Measurements from ENCODE around the gene SYT14.

DNA sequence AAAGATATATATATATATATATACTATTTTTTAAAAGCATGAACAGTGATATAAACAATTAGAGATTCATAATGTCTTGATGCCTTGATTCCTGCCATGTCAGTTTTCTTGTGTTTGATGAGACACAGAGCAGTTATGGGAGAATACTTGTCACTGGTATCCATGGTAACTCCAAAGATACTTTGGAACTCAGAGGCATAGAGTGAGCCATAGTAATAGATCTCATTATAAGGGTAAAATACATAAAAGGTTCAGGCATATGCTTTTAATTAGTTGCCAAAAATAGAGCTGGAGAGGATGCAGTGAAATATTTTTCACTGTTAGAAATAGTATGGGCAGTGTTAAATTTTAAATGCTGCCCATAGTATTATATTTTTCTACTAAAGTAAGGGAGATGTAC is 134.1 kb downstream of the SYT14 start:
- TF ChIP-seq, protein P1, sequence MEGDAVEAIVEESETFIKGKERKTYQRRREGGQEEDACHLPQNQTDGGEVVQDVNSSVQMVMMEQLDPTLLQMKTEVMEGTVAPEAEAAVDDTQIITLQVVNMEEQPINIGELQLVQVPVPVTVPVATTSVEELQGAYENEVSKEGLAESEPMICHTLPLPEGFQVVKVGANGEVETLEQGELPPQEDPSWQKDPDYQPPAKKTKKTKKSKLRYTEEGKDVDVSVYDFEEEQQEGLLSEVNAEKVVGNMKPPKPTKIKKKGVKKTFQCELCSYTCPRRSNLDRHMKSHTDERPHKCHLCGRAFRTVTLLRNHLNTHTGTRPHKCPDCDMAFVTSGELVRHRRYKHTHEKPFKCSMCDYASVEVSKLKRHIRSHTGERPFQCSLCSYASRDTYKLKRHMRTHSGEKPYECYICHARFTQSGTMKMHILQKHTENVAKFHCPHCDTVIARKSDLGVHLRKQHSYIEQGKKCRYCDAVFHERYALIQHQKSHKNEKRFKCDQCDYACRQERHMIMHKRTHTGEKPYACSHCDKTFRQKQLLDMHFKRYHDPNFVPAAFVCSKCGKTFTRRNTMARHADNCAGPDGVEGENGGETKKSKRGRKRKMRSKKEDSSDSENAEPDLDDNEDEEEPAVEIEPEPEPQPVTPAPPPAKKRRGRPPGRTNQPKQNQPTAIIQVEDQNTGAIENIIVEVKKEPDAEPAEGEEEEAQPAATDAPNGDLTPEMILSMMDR (IDR thresholded peaks at IDR 0.05), result no peak
- TF ChIP-seq, protein P2, sequence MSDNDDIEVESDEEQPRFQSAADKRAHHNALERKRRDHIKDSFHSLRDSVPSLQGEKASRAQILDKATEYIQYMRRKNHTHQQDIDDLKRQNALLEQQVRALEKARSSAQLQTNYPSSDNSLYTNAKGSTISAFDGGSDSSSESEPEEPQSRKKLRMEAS (IDR thresholded peaks at IDR 0.05), result no peak
- TF ChIP-seq HMGXB4 (CRISPR knock-in tag; IDR thresholded peaks at IDR 0.05; ENCODE audit: borderline replicate concordance) (no peak), POLR2A (IDR thresholded peaks at IDR 0.05; ENCODE audit: low read length) (no peak), RFX5 (IDR thresholded peaks at IDR 0.05) (no peak), CBX2 (IDR thresholded peaks at IDR 0.05; ENCODE audit: borderline replicate concordance, low read depth) (no peak), BHLHE40 (IDR thresholded peaks at IDR 0.05; ENCODE audit: low read depth, low read length) (no peak), POLR2AphosphoS2 (conservative IDR thresholded peaks at IDR 0.05; ENCODE audit: low read length) (no peak), HOXA7 (CRISPR knock-in tag; IDR thresholded peaks at IDR 0.05) (no peak), MYC (IDR thresholded peaks at IDR 0.05; ENCODE audit: borderline replicate concordance, low read length) (no peak), TP53 (CRISPR knock-in tag; IDR thresholded peaks at IDR 0.05) (no peak), EP300 (IDR thresholded peaks at IDR 0.05) (no peak)
- TF ChIP-seq, protein P3, sequence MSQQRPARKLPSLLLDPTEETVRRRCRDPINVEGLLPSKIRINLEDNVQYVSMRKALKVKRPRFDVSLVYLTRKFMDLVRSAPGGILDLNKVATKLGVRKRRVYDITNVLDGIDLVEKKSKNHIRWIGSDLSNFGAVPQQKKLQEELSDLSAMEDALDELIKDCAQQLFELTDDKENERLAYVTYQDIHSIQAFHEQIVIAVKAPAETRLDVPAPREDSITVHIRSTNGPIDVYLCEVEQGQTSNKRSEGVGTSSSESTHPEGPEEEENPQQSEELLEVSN (IDR thresholded peaks at IDR 0.05; ENCODE audit: borderline replicate concordance, low read depth), result no peak
- TF ChIP-seq, protein P4, sequence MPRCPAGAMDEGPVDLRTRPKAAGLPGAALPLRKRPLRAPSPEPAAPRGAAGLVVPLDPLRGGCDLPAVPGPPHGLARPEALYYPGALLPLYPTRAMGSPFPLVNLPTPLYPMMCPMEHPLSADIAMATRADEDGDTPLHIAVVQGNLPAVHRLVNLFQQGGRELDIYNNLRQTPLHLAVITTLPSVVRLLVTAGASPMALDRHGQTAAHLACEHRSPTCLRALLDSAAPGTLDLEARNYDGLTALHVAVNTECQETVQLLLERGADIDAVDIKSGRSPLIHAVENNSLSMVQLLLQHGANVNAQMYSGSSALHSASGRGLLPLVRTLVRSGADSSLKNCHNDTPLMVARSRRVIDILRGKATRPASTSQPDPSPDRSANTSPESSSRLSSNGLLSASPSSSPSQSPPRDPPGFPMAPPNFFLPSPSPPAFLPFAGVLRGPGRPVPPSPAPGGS (IDR thresholded peaks at IDR 0.05), result no peak
